H7 (cell line): ENCODE results near the gene CSAD. TPM values are rescaled to one million over a fixed set of nuclear protein-coding genes. Genes with fewer than 3 reads are reported as not detected.

Experiments used
- DNase-seq: peaks from one replicate; pipeline ENCODE4 v3.0.0; 2012
- H3K27me3 ChIP-seq: 2 replicates; pipeline ENCODE4 v1.6.0; 2011; ENCODE audit warnings: mild to moderate bottlenecking, low read length; ENCODE audit not compliant: control insufficient read depth, insufficient read depth
- H3K36me3 ChIP-seq: replicated peaks from 2 replicates; pipeline ENCODE4 v1.5.1; 2011; ENCODE audit warnings: low read length; ENCODE audit not compliant: control insufficient read depth, insufficient read depth
- H3K4me3 ChIP-seq: 2 replicates; pipeline ENCODE4 v1.5.1; 2011; ENCODE audit warnings: low read depth, mild to moderate bottlenecking, control low read depth, low read length, moderate library complexity; ENCODE audit not compliant: insufficient read depth
- total RNA-seq: library from RNA; depleted of rRNA; stranded (reverse); fragments of >200 nt; shearing (Covaris generic); gene quantifications from 2 replicates; pipeline ENCODE4 v1.2.3, GENCODE V29; 2014

The CSAD gene
- total RNA-seq, 1 experiment from 2014 or later, result 3.0 TPM

DNA sequence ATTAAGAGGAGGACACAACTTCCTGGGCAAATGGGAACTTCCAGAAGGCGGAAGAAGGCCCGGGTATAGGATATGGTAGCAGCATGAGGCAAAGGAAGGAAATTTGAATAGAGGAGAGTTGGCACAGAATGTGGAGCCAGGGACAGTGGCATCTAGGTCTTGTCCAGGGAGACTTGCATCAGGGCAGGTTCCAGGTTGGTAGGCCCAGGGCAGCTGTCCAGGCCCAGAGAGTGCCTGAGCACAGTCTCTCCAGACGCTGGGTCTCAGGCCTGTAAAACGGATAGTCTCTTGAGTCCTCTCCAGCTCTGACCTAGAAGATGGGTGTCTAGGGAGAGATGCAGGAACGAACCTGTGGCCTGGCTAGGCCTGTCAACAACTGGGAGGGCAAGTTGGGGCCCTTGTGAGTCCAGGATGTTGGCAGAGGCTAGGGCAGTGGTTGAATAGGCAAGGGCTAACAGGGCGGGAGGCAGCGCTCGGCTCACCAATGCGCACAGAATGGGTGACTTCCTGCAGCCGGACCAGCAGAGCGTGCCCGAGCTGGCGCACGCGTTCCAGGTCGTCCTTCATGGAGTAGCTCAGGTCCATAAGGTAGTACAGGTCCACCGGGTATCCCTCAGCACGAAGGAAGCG lies 16.4 kb upstream of the CSAD start:
- peak overlapping the region; percentile 16; the same call in 1 of the 2 replicates for H3K4me3 ChIP-seq
- no peak for DNase-seq
- H3K36me3 ChIP-seq, result no peaks in the 10 kb centered on the region
- H3K27me3 ChIP-seq, result peaks cover 54% of the 10 kb centered on the region

DNA sequence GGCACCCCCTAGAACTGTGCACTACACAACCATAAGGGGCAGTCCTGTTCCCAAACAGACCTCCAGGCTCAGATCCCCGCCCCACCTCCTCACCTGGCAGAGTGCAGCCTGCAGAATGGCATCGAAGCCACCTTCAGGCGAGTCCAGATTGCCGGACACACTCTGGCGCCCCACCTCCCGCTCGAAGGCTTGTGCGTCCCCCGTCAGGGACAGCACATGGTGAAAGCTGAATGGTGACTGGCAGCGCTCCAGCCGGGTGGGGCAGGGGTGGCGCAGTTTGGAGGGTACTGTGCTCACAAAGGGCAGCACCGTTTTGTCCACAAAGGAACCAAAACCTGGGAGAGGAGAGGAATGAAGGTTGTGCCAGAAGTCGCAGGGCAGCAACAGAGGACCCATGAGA lies 15.8 kb upstream of the CSAD start:
- H3K4me3 ChIP-seq, result no peak overlapping the region
- H3K36me3 ChIP-seq, result no peaks in the 10 kb centered on the region
- DNase-seq, result peak; percentile 55
- H3K27me3 ChIP-seq, result peaks cover 54% of the 10 kb centered on the region

DNA sequence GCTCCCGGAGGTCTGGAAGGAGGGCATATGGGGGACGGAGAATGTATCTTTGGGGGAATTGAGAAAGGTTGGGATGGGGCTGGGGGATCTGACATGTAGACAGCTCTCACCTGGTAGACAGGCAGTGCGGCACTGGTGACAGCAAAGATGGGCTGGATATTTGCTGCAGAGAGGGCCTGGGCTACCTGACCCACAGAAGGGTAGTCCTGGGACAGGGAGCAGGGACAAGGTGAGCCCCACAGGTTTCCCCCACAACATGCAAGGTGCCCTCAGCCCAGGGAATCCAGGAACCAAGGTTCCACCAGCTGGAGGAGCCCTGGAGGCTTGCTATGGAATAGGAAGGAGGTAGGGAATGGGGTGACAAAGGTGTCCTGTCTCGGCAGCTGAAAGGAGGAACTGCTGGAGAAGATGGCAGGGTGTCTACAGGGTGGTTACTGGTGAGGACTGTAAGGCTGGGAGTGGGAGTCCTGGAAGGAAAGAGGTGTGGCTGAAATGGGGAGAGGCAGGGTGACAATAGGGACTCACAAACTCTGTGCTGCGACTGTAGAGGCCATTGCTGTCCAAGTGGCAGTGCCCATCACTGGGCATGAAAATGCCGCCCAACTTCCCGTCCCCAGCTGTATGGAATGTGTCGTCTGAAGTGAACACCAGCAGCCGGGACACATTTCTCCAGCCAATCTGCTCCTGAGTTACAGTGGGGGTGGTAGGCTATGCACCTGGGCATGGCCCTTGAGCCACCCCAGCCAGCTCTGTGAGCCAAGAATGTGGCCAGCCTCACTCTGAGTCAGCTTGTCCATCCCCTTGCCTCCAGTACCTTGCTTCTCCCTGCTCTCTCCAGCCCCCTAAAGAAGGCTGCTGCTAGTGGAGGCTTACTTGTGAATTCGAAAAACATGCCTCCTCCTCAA lies 15.0 kb upstream of the CSAD start:
- no peaks in the 10 kb centered on the region for H3K36me3 ChIP-seq
- peak; percentile 38 for DNase-seq
- H3K27me3 ChIP-seq, result peaks cover 54% of the 10 kb centered on the region
- H3K4me3 ChIP-seq, result no peak overlapping the region

DNA sequence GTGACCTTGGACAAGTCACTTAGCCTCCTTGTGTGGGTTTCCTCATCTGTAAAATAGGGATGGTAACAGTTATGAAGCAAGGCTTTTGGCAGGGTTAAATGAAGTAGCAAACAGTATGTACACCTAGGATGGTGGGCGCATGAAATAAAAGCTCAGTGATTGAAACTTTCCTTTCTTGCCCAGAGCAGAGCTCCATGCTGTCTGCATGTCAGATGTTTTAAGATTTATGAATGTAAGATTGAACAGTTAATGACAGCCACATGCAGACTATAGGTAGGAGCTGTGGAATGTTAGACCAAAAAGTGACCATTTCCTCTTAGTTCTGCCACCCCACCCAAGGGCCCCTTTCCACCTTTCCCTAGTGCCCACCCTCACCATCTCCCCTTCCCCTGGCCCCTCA lies 14.2 kb upstream of the CSAD start:
- Histone ChIP-seq H3K27me3 (peaks cover 52% of the 10 kb centered on the region), H3K4me3 (no peak overlapping the region), H3K36me3 (no peaks in the 10 kb centered on the region)
- DNase-seq, result no peak

DNA sequence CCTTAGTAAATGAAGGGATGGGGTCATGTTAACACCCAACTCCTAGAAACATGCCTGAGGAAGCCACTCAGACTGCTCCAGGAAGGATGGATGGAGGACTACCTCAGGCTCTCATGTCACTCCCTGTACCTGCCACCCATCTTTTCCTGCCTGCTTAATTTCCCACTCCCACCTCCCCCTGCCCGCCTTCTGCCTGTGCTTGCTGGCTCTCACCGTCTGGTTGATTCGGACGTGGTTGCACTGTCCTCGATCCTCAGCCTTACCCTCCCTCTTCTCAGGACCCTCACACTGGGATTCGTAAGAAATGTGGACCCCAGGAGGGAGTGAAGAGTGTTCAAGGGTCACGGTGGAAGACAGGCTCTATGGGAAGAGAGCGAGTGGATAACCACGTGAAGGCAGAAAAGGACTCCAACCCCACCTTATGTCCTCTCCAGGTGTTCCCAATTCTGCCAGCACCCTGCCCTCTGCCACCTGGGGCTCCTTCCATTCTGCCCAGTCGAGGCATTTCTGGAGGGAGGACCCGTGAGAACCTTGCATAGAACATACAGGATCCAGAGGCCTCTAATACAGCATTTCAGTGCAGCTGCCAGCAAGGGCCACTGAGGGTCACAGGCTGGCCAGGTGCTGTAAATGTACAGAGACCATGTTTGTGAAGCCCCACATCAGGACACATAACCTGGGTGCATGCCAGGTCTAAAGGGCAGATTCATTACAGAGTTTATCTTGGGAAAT lies 13.4 kb upstream of the CSAD start:
- Histone ChIP-seq H3K36me3 (no peaks in the 10 kb centered on the region), H3K27me3 (peaks cover 50% of the 10 kb centered on the region), H3K4me3 (no peak overlapping the region)
- DNase-seq, result no peak

DNA sequence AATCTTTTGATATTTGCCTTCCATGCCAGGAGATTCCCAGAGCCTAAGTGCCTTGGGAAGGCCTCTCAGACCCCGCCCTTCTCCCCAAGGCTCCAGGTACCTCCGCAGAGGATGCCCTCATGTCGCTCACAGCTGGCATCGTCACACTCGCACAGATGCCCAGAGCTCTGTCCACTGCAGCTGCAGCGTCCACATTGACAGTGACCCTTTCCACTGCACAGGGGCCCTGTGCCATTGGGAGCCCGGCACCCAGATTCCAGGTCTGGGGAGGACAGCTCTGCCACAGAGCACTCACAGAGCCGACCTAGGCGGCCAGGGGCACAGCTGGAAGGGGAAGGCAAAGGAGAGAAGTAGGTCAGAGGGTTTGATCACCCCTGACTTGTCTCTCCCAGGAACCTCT lies 12.3 kb upstream of the CSAD start:
- H3K27me3 ChIP-seq, result peaks cover 40% of the 10 kb centered on the region
- H3K4me3 ChIP-seq, result no peak overlapping the region
- no peak for DNase-seq
- no peaks in the 10 kb centered on the region for H3K36me3 ChIP-seq

DNA sequence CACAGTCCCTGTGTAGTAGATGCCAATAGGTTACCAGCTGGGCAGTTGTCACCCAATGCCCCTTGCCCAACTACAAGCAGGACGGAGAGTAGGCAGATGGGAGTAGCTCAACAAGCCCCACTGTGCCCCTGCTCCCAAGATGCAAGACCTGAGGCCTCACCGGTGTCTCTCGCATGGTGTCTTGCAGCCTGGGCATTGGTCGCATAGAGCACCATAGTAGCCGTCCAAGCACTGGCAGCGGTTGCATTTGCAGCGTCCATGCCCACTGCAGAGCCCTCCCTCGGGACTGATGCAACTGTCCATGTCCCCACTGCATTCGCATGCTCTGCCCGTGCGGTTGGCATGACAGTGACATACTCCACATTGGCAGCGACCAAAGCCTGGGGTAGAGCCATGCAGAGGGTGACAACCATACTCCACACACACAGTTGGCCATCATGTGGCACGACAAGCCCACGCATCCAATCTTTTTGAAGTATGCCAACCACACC lies 11.9 kb upstream of the CSAD start:
- no peak for DNase-seq
- peaks cover 38% of the 10 kb centered on the region for H3K27me3 ChIP-seq
- H3K4me3 ChIP-seq, result no peak overlapping the region
- 0 out of 2 replicates have a peak, but pooled peaks cover 2% of the 10 kb centered on the region for H3K36me3 ChIP-seq

DNA sequence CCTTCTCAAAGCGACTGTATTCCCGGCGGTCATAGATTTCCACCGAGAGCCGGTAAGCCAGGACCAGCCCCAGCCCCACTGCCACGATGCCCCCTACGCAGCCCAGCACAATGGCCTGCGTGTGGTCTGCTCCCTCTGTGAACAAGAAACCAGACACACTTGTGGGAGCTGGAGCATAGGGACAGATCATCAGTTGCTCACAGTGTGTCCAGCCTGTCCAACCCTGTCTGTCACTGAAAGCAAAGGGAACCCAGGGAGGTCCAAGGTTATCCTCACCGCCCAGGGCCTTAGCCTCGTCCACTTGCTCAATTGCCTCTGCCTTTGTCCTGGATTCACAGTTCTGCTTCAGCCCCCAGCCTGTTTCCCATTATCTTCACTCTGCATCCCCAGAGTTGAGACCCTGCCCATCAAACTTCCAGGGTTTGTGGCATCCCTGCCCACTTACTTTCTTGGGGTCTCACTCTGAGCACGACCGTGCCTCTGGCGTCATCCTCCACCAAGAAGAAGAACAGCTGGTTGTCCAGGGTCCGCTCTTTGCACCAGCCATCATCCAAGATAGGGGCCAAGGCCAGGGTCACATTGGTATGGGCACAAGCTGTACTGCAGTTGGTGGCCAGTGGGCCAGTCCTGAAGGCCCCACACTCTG lies 11.3 kb upstream of the CSAD start:
- DNase-seq, result no peak

DNA sequence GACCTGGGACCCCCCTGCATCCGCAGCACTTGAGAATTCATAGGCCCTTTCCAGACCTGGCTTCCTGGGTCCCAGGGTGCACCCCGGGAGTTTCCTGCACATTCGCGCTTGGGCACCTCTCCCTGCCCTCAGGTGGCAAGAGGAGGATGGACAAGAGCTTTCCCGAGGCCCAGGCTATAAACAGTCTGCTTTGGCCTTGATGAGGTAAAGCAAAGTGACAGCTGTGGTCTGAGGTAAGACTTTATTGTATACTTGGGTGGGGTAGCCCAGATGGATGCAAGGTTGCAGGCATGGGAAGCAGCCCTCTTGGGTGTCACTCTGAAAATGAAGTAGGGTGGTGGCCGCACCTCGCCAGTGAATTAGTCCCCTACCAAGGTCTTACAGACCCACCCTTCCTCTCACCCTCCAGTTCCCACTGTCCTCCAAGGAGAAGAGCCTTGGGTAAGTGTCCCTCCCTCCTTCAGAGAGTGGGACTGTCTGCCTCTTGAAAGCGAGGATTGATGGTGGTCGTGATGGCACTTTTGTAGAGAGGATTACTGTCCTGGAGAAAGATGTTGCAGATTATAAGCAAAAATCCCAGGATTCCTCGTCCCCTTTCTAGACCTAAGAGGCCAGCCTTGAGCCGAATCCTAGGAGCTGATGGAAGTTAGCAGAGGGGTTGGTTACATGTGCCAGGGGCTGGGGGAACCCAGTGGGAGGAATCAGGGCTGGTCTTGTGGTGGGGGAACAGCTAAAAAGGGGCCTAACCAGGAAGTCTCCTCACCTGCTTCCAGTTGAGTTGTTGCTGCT lies 10.6 kb upstream of the CSAD start:
- peaks cover 27% of the 10 kb centered on the region for H3K27me3 ChIP-seq
- H3K36me3 ChIP-seq, result peaks cover 9% of the 10 kb centered on the region
- no peak overlapping the region for H3K4me3 ChIP-seq
- no peak for DNase-seq

More for the DNA sequence above, 11.3 kb upstream of the CSAD start:
- peaks cover 32% of the 10 kb centered on the region for H3K27me3 ChIP-seq
- H3K36me3 ChIP-seq, result peaks cover 6% of the 10 kb centered on the region
- H3K4me3 ChIP-seq, result no peak overlapping the region

DNA sequence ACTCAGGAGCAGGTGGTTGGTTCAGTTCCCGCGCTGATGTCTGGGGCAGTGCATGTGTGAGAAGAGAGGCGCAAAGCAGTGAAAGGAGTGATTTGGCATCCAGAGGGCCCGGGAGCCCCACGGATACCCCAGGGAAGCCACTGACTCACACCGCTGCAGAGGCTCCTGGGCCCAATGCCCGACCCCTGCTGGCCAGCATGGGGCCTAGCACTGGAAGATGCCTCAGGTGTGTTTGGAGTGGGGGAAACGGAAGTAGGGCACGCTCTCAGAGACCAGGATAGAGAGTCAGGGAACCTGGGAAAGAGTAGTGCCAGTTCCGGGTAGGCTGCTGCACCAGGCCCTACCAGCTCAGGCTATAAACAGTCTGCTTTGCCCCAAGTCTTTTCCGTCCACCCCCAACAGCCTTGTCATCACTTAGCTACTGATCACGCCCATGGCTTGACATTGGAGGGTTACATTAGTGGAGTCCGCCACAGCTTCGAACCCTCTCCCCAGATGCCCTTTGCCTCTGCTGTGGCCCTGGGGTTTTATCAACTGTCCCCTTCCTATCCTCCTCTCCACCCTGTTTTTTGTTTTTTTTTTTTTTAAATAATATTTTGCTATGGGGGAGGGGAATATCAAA lies 9.5 kb upstream of the CSAD start:
- peak; percentile 94 for DNase-seq
- H3K27me3 ChIP-seq, result peaks cover 19% of the 10 kb centered on the region
- peaks cover 13% of the 10 kb centered on the region for H3K36me3 ChIP-seq
- H3K4me3 ChIP-seq, result no peak overlapping the region

DNA sequence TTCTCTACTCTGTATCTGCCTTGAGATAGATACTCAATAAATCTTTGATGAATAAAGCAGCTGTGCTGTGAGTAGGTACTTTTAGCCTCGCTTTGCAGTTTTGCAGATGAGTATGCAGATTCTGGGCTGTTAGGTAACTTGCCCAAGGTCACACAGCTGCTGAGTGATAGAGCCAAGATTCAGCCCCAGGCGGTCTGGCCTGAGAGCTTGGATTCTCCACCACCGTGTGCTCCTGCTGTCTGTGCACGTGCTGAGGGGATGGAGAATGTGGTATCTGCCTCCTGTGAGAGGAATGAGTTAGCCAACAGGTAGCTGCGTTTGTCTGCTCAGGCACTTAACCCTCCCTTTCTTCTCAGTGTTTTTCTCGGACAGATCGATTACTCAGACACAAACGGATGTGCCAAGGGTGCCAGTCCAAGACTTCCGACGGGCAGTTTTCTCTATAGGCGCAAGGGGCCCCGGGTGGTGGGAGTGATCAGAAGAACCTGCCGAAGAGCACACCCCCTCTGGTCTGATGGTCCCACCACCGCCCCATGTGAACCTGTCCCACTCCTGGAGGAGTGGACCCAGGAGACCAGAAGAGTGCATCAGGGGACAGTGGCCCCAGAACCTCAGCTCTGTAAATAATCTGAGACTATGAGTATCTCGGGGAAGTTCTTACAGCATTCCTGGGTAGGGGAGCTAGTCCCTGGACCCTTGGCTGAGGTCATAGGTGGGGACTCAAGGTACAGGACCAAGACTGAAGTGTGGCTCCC lies 6.6 kb upstream of the CSAD start:
- no peak overlapping the region for H3K4me3 ChIP-seq
- H3K27me3 ChIP-seq, result no peaks in the 10 kb centered on the region; the same call in 1 of the 2 replicates
- DNase-seq, result no peak
- H3K36me3 ChIP-seq, result peaks cover 17% of the 10 kb centered on the region

DNA sequence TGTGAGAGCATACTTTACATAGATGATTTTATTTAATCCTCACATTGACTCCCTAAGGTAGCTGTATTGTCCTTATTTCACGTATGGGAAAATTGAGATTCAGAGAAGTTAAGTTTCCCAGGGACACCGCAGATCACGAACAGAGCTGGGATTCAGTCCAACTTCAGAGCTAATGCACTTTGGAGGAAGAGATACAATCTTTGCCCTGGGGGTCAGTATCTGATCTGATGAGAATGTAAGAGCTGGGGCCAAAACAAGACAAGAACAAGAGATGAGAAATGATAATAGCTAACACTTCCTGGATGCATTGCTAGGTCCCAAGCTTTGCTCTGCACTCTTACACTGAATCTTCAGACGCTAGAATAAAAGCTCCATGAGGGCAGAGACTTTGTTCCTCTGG lies 6.0 kb upstream of the CSAD start:
- no peak for DNase-seq
- H3K4me3 ChIP-seq, result no peak overlapping the region
- H3K36me3 ChIP-seq, result peaks cover 18% of the 10 kb centered on the region
- no peaks in the 10 kb centered on the region for H3K27me3 ChIP-seq
